Bronchial epithelial cell (primary cell): ENCODE data around the gene FAM193A. TPM values are rescaled to one million over a fixed set of nuclear protein-coding genes. Genes with fewer than 3 reads are reported as not detected.

Experiments used
- DNase-seq: peaks from one replicate; pipeline ENCODE4 v3.0.0-alpha.2; 2010; ENCODE audit warnings: low read depth
- FAIRE-seq: peaks from 2 replicates; lab custom pipeline; 2011; peaks lifted over from hg19 to GRCh38; lab: Jason Lieb, UNC
- H3K27me3 ChIP-seq: 2 replicates; pipeline ENCODE4 v1.5.1; 2011; ENCODE audit warnings: low read length; ENCODE audit not compliant: control insufficient read depth, insufficient read depth
- H3K36me3 ChIP-seq: 2 replicates; pipeline ENCODE4 v1.5.1; 2011; ENCODE audit warnings: low read length; ENCODE audit not compliant: control insufficient read depth, insufficient read depth
- H3K4me3 ChIP-seq: 2 replicates; pipeline ENCODE4 v1.5.1; 2011; ENCODE audit warnings: mild to moderate bottlenecking, low read depth, low read length, control low read depth
- total RNA-seq: library from RNA; depleted of rRNA; stranded (reverse); fragments of >200 nt; gene quantifications from 2 replicates; pipeline ENCODE4 v1.2.1, GENCODE V29; 2014
- TF ChIP-seq, protein P1 (sequence below): IDR thresholded peaks from 2 replicates; pipeline ENCODE4 v1.5.1; 2011; ENCODE audit warnings: mild to moderate bottlenecking, moderate library complexity, low read length, control low read depth, inconsistent platforms; ENCODE audit not compliant: insufficient read depth, severe bottlenecking

The FAM193A gene
- total RNA-seq, 1 donor from 2014 or later: 6.6 TPM

DNA sequence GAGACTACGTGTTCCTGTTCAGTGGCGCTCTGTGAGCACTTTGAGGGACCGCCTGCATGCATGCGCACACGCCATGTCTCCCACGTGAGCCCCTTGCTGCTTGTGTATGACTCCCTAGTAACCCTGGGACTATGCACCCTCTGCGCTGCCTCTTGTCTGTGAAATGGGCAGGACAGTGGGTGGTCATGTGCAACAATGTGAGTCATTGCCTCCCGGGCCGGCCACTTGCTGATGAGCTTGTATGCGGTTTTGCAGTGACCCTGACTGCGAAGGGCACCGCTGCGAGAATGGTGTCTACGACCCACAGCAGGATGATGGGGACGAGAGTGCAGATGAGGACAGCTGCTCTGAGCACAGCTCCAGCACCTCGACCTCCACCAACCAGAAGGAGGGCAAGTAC, 158.2 kb downstream of the FAM193A start:
- FAIRE-seq (no peak), DNase-seq (no peak)
- Histone ChIP-seq H3K36me3 (peaks cover 34% of the 10 kb centered on the region), H3K27me3 (no peaks in the 10 kb centered on the region), H3K4me3 (no peak overlapping the region)
- TF ChIP-seq, protein P1, sequence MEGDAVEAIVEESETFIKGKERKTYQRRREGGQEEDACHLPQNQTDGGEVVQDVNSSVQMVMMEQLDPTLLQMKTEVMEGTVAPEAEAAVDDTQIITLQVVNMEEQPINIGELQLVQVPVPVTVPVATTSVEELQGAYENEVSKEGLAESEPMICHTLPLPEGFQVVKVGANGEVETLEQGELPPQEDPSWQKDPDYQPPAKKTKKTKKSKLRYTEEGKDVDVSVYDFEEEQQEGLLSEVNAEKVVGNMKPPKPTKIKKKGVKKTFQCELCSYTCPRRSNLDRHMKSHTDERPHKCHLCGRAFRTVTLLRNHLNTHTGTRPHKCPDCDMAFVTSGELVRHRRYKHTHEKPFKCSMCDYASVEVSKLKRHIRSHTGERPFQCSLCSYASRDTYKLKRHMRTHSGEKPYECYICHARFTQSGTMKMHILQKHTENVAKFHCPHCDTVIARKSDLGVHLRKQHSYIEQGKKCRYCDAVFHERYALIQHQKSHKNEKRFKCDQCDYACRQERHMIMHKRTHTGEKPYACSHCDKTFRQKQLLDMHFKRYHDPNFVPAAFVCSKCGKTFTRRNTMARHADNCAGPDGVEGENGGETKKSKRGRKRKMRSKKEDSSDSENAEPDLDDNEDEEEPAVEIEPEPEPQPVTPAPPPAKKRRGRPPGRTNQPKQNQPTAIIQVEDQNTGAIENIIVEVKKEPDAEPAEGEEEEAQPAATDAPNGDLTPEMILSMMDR: no peak

DNA sequence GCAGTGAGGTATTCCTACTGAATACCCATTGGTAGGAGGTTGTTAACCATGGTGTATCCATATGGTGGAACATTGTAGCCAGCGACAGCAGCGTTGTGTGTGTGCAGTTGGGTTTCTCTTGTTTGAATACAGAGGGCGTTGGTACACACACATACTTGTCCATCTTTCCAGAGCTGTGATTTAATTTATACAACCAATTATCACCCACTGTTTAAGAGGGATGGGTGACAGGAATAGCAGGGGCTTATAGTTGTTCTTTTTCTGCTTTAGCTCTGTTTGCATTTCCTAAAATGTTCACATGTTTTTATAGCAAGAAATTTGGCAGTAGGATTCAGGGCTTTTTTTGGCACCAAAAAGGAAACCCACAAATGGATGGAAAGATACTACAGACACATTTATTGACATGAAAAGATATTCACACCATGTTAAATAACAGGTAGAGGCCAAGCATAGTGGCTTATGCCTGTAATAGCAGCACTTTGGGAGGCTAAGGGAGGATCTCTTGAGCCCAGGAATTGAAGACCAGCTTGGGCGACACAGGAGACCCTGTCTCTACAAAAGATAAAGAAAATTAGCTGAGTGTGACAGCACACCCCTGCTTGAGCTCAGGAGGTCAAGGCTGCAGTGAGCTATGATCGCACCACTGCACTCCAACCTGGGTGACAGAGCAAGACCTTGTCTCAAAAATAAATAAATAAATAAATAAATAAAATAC, 159.1 kb downstream of the FAM193A start:
- no peak for FAIRE-seq
- no peaks in the 10 kb centered on the region for H3K27me3 ChIP-seq
- H3K4me3 ChIP-seq: no peak overlapping the region
- peaks cover 33% of the 10 kb centered on the region for H3K36me3 ChIP-seq
- TF ChIP-seq, protein P1: no peak
- no peak for DNase-seq

DNA sequence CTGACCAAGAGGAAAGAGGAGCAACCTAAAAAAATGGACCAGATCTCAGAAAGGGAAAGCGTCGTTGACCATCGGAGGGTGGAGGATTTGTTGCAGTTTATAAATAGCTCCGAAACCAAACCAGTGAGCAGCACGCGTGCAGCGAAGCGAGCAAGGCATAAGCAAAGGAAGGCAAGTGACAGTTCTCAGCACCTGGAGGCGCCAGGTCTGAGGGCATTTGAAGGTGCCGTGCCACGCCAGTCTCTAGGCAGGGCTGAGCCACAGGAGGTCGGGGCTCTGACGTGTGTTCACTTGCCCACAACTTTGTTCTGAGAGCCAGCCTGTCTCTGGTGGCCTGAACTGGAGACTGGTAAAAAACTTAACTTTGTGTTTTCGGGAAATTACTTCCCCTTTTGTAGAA, 160.0 kb downstream of the FAM193A start:
- H3K27me3 ChIP-seq: no peaks in the 10 kb centered on the region
- DNase-seq: peak; percentile 6
- TF ChIP-seq, protein P1: no peak
- H3K36me3 ChIP-seq: peaks cover 29% of the 10 kb centered on the region
- FAIRE-seq: no peak
- no peak overlapping the region for H3K4me3 ChIP-seq

DNA sequence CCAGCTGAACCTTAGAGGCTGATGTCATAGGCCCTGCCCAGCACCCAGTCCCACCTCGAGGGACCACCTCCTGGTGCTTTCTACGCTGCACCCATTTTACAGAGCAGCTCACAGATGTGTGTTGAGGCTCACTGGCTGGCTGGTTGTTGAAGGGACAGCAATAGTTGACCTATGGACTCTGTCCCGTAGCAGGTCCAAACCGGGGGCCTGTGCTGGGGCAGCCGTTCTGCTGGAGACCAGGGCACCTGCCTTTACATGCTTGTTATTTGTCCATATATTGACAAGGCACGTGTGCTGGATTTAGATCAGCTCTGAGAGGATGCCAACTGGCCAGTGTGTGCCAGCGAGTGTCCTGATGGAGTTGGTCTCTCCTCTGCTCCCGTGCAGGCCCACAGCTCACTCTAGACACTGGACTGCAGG, 161.6 kb downstream of the FAM193A start:
- no peak for DNase-seq
- Histone ChIP-seq H3K4me3 (no peak overlapping the region), H3K36me3 (peaks cover 36% of the 10 kb centered on the region), H3K27me3 (no peaks in the 10 kb centered on the region)
- FAIRE-seq: no peak
- TF ChIP-seq, protein P1: no peak

DNA sequence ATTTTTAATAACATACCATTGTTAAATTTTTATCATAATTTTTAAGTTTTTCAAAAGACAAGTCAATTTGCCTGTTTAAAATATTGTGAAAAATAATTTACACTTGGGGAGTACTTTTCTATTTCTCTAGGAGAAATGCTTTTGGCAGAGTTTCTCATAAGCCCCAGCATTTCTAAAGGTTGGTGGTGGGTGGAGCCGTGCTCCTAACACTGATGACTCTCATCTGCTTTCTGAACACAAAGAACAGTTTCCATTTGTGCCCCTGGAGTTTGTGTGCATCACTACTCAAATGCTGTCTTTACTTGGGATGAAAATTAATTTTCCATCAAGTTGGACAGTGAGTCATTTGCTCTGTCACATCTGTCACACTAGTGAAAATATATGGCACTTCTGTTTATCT, 162.1 kb downstream of the FAM193A start:
- TF ChIP-seq, protein P1: no peak

More for the DNA sequence above, 162.1 kb downstream of the FAM193A start:
- Histone ChIP-seq H3K36me3 (peaks cover 38% of the 10 kb centered on the region), H3K4me3 (no peak overlapping the region), H3K27me3 (no peaks in the 10 kb centered on the region)
- DNase-seq (no peak), FAIRE-seq (no peak)
